ENCODE results near the gene HOXB9.

DNA sequence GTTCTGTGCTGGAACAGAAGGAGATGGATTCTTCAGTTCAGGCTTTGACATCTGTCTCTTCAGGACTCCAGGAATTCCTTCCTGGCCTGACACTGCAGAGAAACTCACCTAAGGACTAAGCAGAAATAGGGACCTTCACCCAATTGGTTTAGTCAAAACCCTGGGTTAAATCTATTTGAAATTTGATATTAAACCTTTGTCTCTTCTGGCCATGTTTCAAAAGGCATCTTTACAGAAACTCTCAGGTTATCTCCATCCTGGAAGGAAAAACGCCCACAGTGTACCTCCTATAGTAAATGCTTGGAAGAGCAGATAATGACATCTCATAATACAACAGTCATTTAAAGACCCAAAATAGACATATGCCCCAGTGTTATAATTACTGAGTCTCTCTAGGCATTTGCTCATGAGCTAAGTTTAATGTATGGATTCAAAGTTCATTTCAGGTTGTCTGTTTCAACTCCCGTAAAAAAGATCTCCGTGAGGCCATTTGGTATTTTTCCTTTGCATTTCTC, 42.4 kb downstream of the HOXB9 start:
- TF ChIP-seq, protein P1, sequence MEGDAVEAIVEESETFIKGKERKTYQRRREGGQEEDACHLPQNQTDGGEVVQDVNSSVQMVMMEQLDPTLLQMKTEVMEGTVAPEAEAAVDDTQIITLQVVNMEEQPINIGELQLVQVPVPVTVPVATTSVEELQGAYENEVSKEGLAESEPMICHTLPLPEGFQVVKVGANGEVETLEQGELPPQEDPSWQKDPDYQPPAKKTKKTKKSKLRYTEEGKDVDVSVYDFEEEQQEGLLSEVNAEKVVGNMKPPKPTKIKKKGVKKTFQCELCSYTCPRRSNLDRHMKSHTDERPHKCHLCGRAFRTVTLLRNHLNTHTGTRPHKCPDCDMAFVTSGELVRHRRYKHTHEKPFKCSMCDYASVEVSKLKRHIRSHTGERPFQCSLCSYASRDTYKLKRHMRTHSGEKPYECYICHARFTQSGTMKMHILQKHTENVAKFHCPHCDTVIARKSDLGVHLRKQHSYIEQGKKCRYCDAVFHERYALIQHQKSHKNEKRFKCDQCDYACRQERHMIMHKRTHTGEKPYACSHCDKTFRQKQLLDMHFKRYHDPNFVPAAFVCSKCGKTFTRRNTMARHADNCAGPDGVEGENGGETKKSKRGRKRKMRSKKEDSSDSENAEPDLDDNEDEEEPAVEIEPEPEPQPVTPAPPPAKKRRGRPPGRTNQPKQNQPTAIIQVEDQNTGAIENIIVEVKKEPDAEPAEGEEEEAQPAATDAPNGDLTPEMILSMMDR (IDR thresholded peaks at IDR 0.05; ENCODE audit: low read depth, low read length): no peak
- TF ChIP-seq POLR2A (IDR thresholded peaks at IDR 0.05; ENCODE audit: extremely low read depth, insufficient read length) (no peak), MYC (IDR thresholded peaks at IDR 0.05; ENCODE audit: low read depth, low read length) (no peak)
- TF ChIP-seq, protein P2, sequence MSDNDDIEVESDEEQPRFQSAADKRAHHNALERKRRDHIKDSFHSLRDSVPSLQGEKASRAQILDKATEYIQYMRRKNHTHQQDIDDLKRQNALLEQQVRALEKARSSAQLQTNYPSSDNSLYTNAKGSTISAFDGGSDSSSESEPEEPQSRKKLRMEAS (IDR thresholded peaks at IDR 0.05; ENCODE audit: low read depth, low read length): no peak

Data from NB4 (cell line).